HG03095 (cell line): ENCODE results near the gene IGFBP3.

Source experiments
- ATAC-seq: cut with Tn5 transposase; IDR thresholded peaks from one replicate; pipeline ENCODE4 v1.9.1; 2021; ENCODE audit warnings: moderate library complexity; ENCODE audit not compliant: unreplicated experiment

The IGFBP3 gene

GRCh38 chr7:45923818-45924217 lies 2.7 kb upstream of the IGFBP3 start:
- no peak for ATAC-seq

- no peak for ATAC-seq
These were observed 2.2 kb upstream of the IGFBP3 start for GRCh38 chr7:45923290-45923689.

- ATAC-seq, result no peak
These were observed 1.7 kb upstream of the IGFBP3 start for GRCh38 chr7:45922810-45923209.

GRCh38 chr7:45921699-45922519 lies 837 bp upstream of the IGFBP3 start:
- no peak for ATAC-seq

GRCh38 chr7:45921381-45921698 lies 268 bp upstream of the IGFBP3 start:
- no peak for ATAC-seq

- no peak for ATAC-seq
These were observed 1.0 kb downstream of the IGFBP3 start for GRCh38 chr7:45919993-45920459.

- ATAC-seq, result no peak
These were observed 1.8 kb downstream of the IGFBP3 start for GRCh38 chr7:45919231-45919784.

- ATAC-seq, result no peak
These were observed 2.5 kb downstream of the IGFBP3 start for GRCh38 chr7:45918556-45918955.

GRCh38 chr7:45917658-45918057 lies 3.4 kb downstream of the IGFBP3 start:
- peak; percentile 54 for ATAC-seq

- no peak for ATAC-seq
These were observed 4.0 kb downstream of the IGFBP3 start for GRCh38 chr7:45917064-45917463.

GRCh38 chr7:45915606-45916005 lies 5.5 kb downstream of the IGFBP3 start:
- ATAC-seq, result no peak

GRCh38 chr7:45914911-45915310 lies 6.2 kb downstream of the IGFBP3 start:
- ATAC-seq, result no peak

- no peak for ATAC-seq
These were observed 8.1 kb downstream of the IGFBP3 start for GRCh38 chr7:45912972-45913371.

GRCh38 chr7:45911311-45911710 lies 9.8 kb downstream of the IGFBP3 start:
- no peak for ATAC-seq

- ATAC-seq, result no peak
These were observed 10.2 kb downstream of the IGFBP3 start for GRCh38 chr7:45910855-45911254.

GRCh38 chr7:45909561-45909960 lies 11.5 kb downstream of the IGFBP3 start:
- ATAC-seq, result no peak

GRCh38 chr7:45902820-45903219 lies 18.3 kb downstream of the IGFBP3 start:
- ATAC-seq, result no peak

- no peak for ATAC-seq
These were observed 19.5 kb downstream of the IGFBP3 start for GRCh38 chr7:45901566-45901965.

GRCh38 chr7:45898222-45898621 lies 22.9 kb downstream of the IGFBP3 start:
- no peak for ATAC-seq

- no peak for ATAC-seq
These were observed 23.9 kb downstream of the IGFBP3 start for GRCh38 chr7:45897042-45897690.

GRCh38 chr7:45894665-45895062 lies 26.4 kb downstream of the IGFBP3 start:
- no peak for ATAC-seq

GRCh38 chr7:45893996-45894664 lies 26.9 kb downstream of the IGFBP3 start:
- ATAC-seq, result no peak
